Psoas muscle (tissue), 8 donors: ENCODE data around the gene ACAP3. TPM values are rescaled to one million over a fixed set of nuclear protein-coding genes. Genes with fewer than 3 reads are reported as not detected.

ENCODE experiments used
- ATAC-seq, 4 donors: fragments of 200-7000 bp; cut with Tn5 transposase; one replicate each; pipeline ENCODE4 v1.9.1; 2020; ENCODE audit warnings: moderate library complexity in 3 of 4, mild to moderate bottlenecking in 2 of 4
- DNase-seq, 2 donors: peaks; one replicate each; pipeline ENCODE4 v3.0.0-alpha.2; 2020
- H3K27ac ChIP-seq: fragments of 200-600 bp; one replicate; pipeline ENCODE4 v1.8.0; 2022
- H3K27me3 ChIP-seq, 3 donors: fragments of 200-600 bp in 1 of 3; one replicate each; pipeline versions ENCODE4 v1.6.1 to v1.8.0; 2013 to 2022; ENCODE audit warnings: low read length in 2 of 3, mild to moderate bottlenecking in 2 of 3, moderate library complexity in 1 of 3; ENCODE audit not compliant: insufficient read depth in 3 of 3
- H3K36me3 ChIP-seq, 2 donors: fragments of 200-600 bp in 1 of 2; one replicate each; pipeline versions ENCODE4 v1.6.1 to v1.8.0; 2013 to 2022; ENCODE audit warnings: low read depth in 1 of 2, mild to moderate bottlenecking in 1 of 2, moderate library complexity in 1 of 2; ENCODE audit not compliant: insufficient read depth in 1 of 2
- H3K4me1 ChIP-seq: fragments of 200-600 bp; one replicate; pipeline ENCODE4 v1.8.0; 2022
- H3K4me3 ChIP-seq: fragments of 200-600 bp; one replicate; pipeline ENCODE4 v1.8.0; 2022; ENCODE audit warnings: mild to moderate bottlenecking
- H3K9me3 ChIP-seq: fragments of 200-600 bp; one replicate; pipeline ENCODE4 v1.8.0; 2022
- CTCF ChIP-seq: fragments of 200-600 bp; IDR thresholded peaks from one replicate; pipeline ENCODE4 v1.8.0; 2022; ENCODE audit warnings: antibody characterized with exemption
- WGBS, 3 donors: extraction: QIAGEN DNeasy Blood & Tissue Kit; methylation state at CpG; one replicate each; pipeline versions ENCODE4 v1.1.6 to v1.1.7; 2013; 5-methylcytosine and 5-hydroxymethylcytosine counted together
- intact Hi-C, 2 donors: fragments of 100-400 bp; cut with DNase I; formaldehyde crosslinking; loops; one replicate each; pipeline versions ENCODE4 v1.11.0 to v1.14.2; 2022
- polyA plus RNA-seq, 3 donors: library from polyadenylated mRNA; stranded (reverse); fragments of 200-250 nt; gene quantifications; one replicate each; pipeline ENCODE4 v1.2.3, GENCODE V29; 2013
- total RNA-seq, 4 donors: library from RNA; stranded (reverse); fragmentation: NEBNext Ultra II Directional in 2 of 4; extraction: Animal tissue kit (Norgen Biotek cat#: 25700) in 2 of 4; gene quantifications; one replicate each; pipeline versions ENCODE4 v1.2.1 to v1.2.4, GENCODE V29; 2021 to 2023
- donor health status: healthy with polysubstance abuse.
- donor health status: DM: no; HTN: no; CAD: no; lungs with moderate emphysema.
- donor health status: Bipolar disorder and iron deficiency.
- donor health status: healthy.
- donor health status: DM: yes; HTN: yes; CAD: no.
- donor health status: DM: no; HTN: no; CAD: no.
- donor health status: DM: no; HTN: no; CAD: no.
- donor health status: DM: yes; HTN: yes; CAD: no.

ACAP3 gene
- total and polyA plus RNA-seq, 7 donors: 14.7 to 32.0 (median 23.7) TPM

- no peak for DNase-seq
- H3K4me1 ChIP-seq: peaks cover 66% of the 10 kb centered on the region
- H3K27me3 ChIP-seq: no peaks in the 10 kb centered on the region
- no peak for ATAC-seq
- no peak for TF ChIP-seq CTCF
- intact Hi-C loops: no loop called here
- 85 to 95% (median 88%) methylated on average over 6 to 10 of the region's 14 CpGs for WGBS, 3 donors
- no peak overlapping the region for H3K27ac ChIP-seq
- peaks cover 0 to 37% of the 10 kb centered on the region in 2 donors for H3K36me3 ChIP-seq
- H3K9me3 ChIP-seq: no peaks in the 10 kb centered on the region
- H3K4me3 ChIP-seq: peak overlapping the region; percentile 28
Observed at GRCh38 chr1:1322418-1322817, 14.7 kb upstream of the ACAP3 start.

DNA sequence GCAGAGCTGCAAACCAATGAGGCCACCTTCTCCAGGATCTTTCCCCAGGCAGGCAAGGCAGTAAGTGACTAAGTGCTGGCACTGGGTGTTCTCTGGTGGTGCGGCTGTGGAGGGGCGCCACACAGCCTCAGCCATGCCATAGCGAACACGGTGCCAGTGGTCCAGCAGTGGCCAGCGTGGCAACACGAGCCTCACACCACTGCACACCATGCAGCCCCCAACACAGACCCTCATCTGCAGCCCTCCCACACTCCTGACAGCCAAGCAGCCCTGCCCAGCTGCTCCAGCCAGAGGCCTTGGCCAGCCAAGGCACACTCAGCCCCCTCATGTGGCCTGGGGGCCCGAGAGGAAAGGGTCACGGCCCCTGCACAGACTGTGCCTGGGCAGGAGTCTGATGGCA, 13.7 kb upstream of the ACAP3 start:
- Histone ChIP-seq H3K4me1 (peaks cover 62% of the 10 kb centered on the region), H3K4me3 (no peak overlapping the region), H3K27me3 (no peaks in the 10 kb centered on the region), H3K36me3 (peaks cover 0 to 37% of the 10 kb centered on the region in 2 donors), H3K27ac (peak overlapping the region; percentile 30), H3K9me3 (no peaks in the 10 kb centered on the region)
- TF ChIP-seq CTCF: no peak
- intact Hi-C loops: no loop called here
- DNase-seq: no peak
- no peak for ATAC-seq
- WGBS, 3 donors: 64 to 87% (median 72%) methylated on average over 7 to 8 of the region's 8 CpGs

DNA sequence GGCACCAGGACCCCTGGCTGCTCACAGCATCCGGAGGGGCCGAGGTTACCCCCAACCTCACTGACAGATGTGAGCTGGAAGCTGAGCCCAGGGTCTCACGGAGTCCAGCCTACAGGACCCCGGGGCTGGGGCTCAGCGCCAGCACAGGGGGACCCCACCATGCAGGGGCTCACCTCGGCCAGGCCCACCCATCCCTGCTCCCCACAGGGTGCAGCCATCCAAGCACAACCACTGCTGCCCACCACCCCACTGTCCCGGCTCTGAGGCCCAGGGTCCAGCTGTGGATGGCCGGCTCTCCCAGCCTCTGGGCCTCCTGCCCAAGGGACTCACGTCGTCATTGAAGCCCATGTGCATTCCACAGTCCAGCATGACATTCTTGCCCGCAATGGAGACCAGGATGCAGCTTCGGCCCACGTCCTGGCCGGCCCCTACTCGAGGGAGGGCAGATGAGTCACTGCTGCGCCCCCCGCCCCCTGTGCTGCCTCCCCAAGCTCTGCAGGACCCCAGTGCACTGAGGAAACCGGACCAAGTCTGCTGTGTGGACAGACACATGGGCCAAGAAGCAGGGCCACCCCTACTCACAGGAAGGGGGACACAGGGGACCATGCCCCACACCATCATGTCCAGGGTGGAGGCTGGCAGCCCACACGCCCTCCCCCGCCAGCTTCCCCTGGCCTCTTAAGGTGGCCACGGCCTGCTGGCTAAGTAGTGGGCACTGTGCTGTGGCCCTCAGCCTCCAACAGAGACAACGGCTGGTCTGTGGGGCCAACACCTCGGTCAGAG, 13.1 kb upstream of the ACAP3 start:
- no peak for TF ChIP-seq CTCF
- H3K4me1 ChIP-seq: peaks cover 56% of the 10 kb centered on the region

GRCh38 chr1:1319646-1319941, 11.9 kb upstream of the ACAP3 start:
- H3K4me3 ChIP-seq: no peak overlapping the region
- TF ChIP-seq CTCF: no peak
- peaks cover 50% of the 10 kb centered on the region for H3K4me1 ChIP-seq
- H3K27ac ChIP-seq: no peak overlapping the region
- peaks cover under 1 to 51% of the 10 kb centered on the region in 2 donors for H3K36me3 ChIP-seq
- no peak for ATAC-seq
- no peaks in the 10 kb centered on the region for H3K9me3 ChIP-seq
- H3K27me3 ChIP-seq: no peaks in the 10 kb centered on the region
- 87 to 91% (median 91%) methylated on average over 13 of the region's 13 CpGs for WGBS, 3 donors
- intact Hi-C loops: no loop called here
- no peak for DNase-seq

More for the DNA sequence above, 13.1 kb upstream of the ACAP3 start:
- Histone ChIP-seq H3K4me3 (no peak overlapping the region), H3K27me3 (no peaks in the 10 kb centered on the region), H3K9me3 (no peaks in the 10 kb centered on the region), H3K36me3 (peaks cover 0 to 42% of the 10 kb centered on the region in 2 donors), H3K27ac (peak overlapping the region; percentile 30)
- intact Hi-C loops: no loop called here
- ATAC-seq (no peak), DNase-seq (no peak)
- 61 to 64% (median 61%) methylated on average over 23 of the region's 23 CpGs for WGBS, 3 donors
